Activated T-cell treated with anti-CD3 and anti-CD28 coated beads for 48 hours (primary cell): ENCODE measurements around the gene RUVBL2.
"Not testable (repeated sequence)": the region's sequence is repeated elsewhere in the genome, so short reads cannot be mapped to it uniquely, and the experiment has no call there.

ENCODE experiments used
- DNase-seq: peaks from one replicate; pipeline ENCODE4 v3.0.0-alpha.2; 2020; ENCODE audit warnings: low read depth

The RUVBL2 gene

DNA sequence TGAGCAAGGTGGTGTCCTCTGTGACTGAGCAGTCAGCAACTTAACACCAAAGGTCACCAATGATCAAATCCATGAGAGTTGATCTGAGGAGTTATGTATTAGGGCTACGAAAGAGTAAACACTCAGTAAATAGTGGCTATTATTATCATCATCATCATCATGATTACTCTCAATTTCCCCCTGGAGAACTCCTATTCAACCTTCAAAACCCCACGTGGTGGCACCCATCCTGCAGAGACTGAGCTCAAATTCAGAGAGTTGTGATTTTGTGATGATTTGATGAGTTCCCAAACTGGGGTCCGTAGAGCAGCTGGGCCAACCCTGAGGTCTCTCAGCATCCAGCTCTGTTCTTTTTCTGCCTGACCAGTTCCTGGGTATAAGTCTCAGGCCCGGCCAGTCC is 56.1 kb downstream of the RUVBL2 start:
- not testable (repeated sequence) for DNase-seq

DNA sequence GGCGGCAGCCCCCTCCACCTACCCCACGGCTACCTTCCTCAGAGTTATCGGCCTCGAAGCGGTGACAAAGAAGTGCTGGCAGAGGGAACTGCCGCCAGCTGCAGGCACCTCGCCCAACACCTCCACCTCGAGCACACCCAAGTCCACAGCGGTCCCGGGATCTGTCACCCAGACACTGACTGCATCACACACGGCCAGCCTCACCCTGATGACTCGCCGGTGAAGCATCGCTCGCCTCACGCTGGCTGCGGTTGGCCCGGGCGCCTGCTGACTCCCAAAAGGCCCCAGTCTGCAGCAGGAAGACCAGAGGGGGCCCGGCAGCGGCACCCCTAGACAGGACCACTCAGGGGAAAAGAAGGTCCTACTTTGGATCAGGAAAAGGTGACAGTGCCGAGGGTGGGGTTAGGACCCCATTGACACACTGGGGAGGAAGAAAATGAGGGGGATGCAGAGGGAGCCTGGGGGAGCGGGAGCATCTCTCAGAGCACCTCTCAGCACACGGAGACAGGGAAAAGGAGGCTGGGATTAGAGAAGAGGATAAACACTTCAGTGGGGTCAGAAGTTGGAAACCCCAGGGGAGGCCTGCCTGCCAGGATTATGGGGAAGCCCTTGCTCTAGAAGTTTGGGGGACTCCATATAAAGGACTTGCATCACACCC is 56.8 kb downstream of the RUVBL2 start:
- DNase-seq, result not testable (repeated sequence)

DNA sequence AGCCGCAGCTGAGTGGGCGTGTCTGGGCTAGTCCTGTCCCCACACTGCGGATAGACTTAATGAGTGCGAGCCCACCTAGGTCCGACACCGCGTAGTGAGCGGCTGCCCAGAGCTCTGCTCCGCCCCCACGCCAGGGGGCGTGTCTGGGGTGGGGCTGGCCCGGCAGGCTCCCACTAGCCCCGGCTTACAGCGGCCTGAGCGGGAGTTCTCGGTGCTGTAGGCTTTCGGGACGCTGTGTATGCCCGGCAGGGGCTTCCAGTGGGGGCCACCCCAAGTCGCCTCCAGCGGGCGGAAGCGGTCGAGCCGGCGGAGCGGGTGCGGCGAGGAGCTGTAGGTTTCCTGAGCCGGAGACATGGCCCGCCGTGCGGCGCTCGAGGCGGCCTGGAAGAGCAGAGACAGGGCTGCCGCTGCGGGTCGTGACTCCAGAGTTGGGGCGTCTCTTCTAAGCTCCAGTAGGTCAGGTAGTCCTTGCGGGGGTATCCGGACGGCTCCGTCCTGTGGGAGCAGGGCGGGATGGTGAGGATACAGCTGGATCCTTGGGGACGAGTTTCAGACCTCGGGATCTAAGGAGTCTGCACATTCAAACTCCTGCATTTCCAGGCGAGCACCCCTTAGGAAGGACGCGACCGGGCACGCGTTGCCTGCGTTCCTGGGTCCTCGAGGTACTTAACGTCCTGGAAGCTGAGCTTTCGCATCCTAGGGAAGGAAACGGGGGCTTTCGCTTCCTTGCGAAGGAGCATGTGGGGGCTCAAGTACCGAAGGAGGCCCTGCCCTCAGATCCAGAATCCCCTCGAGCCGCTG is 62.6 kb downstream of the RUVBL2 start:
- peak; percentile 40 for DNase-seq

DNA sequence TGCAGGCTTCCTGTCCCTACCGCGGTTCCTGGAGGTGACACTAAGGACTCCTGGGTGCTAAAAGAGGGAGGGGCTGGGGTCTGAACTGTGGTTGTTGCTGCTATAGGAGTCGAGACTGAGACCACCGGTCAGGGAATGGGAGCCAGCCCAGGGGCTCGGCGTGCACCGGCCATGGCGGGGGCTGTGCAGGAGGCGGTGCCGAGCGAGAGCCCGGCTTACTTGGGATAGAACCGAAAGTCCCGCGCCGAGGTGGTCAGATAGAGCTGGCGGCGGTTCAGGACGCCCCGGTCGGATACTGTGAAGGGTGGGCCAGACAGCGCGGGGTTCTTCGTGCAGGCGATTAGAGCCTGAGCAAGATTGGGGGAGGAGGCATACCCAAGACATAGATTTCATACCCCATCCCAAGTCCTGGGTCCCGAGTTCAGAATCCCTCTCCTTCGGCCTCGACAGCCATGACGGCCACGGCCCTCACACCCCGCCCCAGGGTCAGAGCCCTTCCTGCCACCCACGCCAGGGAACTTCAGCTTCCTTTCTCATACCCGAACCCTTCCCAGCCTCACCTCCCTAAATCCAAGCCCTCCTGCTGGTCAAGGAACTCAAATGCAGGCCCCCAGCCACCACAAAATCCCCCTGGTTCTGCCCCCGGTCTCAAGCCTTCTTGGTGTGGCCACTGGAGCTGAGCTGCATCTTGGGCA is 63.4 kb downstream of the RUVBL2 start:
- not testable (repeated sequence) for DNase-seq

DNA sequence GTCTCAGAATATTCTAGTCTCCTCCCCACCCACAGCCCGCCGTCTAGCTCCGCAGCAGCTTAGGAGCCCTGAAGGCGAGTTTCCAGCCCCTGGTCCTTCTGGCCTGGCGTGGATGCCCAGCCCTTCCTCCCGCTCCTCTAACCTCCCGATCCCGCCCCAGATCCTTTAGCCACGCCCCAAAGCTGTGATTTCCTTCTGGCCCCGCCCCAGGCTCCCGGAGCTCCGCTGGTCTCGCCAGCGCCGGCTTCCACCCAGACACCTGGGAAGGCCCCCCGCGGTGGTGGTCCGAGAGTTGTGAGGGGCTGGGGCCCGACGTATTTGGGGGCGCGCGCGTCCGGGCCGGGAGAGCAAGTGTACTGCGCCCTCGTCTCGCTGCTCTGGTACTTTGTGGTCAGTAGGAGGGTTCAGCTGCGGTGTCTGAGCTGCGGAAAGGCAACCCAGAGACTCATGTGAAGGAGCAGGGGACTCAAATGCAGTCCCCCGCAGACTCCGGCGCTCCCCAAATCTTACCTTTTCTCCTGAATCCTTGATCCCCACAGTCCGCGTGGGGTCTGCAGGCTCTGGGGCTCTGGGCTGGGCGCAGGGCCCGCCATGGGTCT is 64.0 kb downstream of the RUVBL2 start, which contains the start of gene CGB7:
Gene CGB7, minus strand, starts transcription at position 114 of the 599 bp plus-strand sequence. CDS start 2,374 bp downstream, outside the sequence.
- DNase-seq, result peak; percentile 34

DNA sequence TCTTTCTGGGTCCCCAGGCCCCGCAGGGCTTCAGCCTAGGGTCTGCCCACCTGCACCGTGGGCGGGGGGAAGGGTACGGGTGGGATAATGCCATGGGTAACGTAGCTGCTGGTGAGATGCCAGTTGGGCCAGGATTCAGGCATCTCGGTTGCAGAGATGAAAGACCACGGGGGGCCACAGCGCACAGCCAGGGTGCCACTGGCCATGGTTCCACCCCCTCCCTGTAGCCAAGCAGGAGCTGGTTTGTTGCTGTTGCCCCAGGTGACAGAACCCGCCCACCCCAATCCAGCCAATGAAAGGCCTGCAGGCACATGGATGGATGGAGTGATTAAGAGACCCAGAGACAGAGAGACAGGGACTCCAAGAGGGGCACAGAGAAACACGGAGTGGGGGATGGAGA is 64.9 kb downstream of the RUVBL2 start:
- DNase-seq, result peak; percentile 34

DNA sequence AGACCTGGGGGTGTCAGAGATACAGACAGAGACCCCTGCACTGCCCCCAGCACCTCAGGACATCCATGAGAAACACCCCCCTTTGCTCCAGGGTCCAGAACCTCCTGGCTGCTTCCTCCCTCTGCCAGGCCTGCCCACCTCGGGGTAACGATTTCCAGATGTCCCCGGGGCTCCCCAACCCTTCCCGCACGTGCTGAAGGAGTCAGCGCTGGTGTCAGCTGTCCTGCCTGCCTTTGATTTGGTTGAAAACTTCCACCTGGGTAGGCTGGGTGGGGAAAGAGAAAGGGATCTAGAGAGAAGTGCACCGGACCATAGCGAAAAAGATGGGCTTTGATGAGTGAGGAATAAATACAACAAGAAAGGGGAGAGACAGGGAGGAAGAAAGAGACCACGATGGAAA is 65.4 kb downstream of the RUVBL2 start:
- no peak for DNase-seq

DNA sequence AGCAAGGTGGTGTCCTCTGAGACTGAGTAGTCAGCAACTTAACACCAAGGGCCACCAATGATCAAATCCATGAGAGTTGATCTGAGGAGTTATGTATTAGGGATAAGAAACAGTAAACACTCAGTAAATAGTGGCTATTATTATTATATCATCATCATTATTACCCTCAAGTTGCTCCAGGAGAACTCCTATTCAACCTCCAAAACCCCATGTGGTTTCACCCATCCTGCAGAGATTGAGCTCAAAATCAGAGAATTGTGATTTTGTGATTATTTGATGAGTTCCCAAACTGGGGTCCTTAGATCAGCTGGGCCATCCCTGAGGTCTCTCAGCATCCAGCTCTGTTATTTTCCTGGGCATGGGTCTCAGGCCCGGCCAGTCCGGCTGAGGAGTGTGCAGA is 67.3 kb downstream of the RUVBL2 start:
- DNase-seq, result no peak

DNA sequence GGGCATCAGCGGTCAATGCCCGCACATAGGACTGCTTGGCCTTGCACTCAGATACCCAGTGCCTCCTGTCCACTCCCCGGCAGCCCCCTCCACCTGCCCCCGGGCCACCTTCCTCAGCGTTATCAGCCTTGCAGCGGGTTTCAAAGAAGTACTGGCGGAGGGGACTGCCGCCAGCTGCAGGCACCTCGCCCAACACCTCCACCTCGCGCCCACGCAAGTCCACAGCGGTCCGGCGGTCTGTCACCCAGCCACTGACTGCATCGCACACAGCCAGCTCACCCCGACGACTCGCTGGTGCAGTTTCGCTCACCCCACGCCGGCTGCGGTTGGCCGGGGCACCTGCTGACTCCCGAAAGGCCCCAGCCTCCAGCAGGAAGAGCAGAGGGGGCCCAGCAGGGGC is 67.8 kb downstream of the RUVBL2 start:
- DNase-seq, result no peak

DNA sequence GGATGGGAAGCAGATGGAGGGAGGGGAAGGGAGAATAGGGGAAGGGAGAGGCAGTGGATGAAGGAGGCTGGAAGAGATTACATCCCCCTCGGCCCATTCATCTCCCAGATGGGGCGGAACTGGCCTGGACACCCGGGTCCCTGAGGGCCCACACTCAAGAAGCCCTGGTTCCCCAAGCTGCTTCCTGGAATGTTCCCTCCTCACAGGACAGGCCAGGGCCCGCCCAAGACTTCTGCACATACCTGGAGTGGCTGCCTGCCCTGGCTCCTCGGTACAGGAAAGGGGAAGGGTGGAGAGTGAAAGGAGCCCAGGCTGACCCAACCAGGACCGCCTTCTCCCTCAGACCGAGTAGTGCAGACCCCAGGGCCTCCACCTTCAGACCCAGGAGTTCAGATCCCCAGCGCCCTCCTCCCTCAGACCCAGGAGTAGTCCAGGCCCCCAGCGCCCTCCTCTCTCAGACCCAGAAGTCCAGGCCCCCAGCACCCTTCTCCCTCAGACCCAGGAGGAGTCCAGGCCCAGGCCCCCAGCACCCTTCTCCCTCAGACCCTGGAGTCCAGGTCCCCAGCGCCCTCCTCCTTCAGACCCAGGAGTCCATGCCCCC is 70.4 kb downstream of the RUVBL2 start:
- no peak for DNase-seq

DNA sequence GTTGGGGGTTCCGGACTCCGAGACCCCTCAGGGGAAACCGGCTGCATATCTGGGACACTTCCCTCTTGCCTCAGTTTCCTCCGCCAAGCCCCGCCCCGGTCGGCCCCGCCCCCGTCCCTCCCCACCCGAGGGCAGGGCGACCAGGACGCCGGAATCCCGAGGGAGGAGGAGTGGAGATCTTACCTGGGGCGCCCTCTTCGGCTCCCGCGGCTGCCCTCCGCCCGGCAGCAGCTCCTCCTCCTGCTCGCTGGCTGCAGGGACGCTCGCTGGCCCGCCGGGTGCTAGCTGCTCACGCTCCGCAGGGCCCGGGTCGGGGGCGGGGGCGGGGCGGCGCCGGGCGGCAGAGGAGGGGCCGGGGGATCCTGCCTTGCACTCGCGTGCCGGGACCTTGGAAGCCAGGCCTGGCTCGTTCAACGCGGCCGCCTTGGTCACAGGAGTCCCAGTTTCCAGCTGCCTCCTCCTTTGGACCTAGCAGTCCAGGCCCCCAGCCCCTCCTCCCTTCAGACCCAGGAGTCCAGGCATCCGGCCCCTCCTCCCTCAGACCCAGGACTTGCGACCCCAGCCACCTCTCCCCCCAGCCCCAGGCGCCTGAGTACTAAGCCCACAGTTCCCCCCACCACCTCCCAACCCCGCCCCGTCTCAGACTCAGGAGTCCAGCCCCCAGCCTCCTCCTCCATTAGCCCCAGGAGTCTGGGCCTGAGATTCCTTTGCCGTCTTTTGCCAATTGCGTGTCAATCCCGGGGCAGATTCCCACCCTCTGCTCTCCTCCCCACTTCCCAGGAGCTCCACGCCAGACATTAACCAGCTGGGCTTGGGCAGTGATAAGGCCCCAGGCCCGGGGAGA is 71.3 kb downstream of the RUVBL2 start, which contains the start of gene NTF4:
Gene NTF4, minus strand, starts transcription at position 51 of the 844 bp plus-strand sequence. CDS start 2,821 bp downstream, outside the sequence.
- no peak for DNase-seq
